HL-60 (cell line): ENCODE measurements around the gene EPSTI1.

Experiments used
- GABPA ChIP-seq: IDR thresholded peaks from 2 replicates; pipeline ENCODE4 v1.6.1; 2012; ENCODE audit warnings: low read depth
- POLR2AphosphoS5 ChIP-seq: IDR thresholded peaks from 2 replicates; pipeline ENCODE4 v1.6.1; 2012; ENCODE audit warnings: low read depth
- SPI1 ChIP-seq: IDR thresholded peaks from 2 replicates; pipeline ENCODE4 v1.6.1; 2012; ENCODE audit warnings: low read depth, mild to moderate bottlenecking, borderline replicate concordance
- TF ChIP-seq, protein P1 (sequence below): IDR thresholded peaks from one replicate; pipeline ENCODE4 v1.5.1; 2011; ENCODE audit warnings: low read length, control low read depth, inconsistent platforms; ENCODE audit not compliant: insufficient read depth
- TF ChIP-seq, protein P2 (sequence below): IDR thresholded peaks from 2 replicates; pipeline ENCODE4 v1.6.1; 2012; ENCODE audit warnings: low read depth; ENCODE audit not compliant: insufficient replicate concordance

DNA sequence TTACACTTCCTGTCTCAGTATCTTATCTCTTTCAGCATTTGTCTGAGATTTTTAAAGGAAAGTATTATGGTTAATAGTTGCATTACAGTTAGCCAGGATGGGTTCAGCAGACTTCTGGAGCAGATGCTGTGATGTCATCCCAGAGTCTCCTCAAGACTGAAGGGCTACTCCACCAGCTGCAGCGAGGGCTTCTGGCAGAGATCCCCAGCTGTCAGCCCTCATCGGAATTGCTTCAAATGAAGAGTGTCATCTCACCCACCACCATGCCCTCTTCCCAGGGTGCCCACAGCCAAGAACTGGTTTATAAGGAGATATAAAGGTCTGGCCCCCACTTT lies 126.3 kb downstream of the EPSTI1 start:
- TF ChIP-seq SPI1 (no peak), POLR2AphosphoS5 (no peak), GABPA (no peak)
- TF ChIP-seq, protein P1, sequence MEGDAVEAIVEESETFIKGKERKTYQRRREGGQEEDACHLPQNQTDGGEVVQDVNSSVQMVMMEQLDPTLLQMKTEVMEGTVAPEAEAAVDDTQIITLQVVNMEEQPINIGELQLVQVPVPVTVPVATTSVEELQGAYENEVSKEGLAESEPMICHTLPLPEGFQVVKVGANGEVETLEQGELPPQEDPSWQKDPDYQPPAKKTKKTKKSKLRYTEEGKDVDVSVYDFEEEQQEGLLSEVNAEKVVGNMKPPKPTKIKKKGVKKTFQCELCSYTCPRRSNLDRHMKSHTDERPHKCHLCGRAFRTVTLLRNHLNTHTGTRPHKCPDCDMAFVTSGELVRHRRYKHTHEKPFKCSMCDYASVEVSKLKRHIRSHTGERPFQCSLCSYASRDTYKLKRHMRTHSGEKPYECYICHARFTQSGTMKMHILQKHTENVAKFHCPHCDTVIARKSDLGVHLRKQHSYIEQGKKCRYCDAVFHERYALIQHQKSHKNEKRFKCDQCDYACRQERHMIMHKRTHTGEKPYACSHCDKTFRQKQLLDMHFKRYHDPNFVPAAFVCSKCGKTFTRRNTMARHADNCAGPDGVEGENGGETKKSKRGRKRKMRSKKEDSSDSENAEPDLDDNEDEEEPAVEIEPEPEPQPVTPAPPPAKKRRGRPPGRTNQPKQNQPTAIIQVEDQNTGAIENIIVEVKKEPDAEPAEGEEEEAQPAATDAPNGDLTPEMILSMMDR, result no peak
- TF ChIP-seq, protein P2, sequence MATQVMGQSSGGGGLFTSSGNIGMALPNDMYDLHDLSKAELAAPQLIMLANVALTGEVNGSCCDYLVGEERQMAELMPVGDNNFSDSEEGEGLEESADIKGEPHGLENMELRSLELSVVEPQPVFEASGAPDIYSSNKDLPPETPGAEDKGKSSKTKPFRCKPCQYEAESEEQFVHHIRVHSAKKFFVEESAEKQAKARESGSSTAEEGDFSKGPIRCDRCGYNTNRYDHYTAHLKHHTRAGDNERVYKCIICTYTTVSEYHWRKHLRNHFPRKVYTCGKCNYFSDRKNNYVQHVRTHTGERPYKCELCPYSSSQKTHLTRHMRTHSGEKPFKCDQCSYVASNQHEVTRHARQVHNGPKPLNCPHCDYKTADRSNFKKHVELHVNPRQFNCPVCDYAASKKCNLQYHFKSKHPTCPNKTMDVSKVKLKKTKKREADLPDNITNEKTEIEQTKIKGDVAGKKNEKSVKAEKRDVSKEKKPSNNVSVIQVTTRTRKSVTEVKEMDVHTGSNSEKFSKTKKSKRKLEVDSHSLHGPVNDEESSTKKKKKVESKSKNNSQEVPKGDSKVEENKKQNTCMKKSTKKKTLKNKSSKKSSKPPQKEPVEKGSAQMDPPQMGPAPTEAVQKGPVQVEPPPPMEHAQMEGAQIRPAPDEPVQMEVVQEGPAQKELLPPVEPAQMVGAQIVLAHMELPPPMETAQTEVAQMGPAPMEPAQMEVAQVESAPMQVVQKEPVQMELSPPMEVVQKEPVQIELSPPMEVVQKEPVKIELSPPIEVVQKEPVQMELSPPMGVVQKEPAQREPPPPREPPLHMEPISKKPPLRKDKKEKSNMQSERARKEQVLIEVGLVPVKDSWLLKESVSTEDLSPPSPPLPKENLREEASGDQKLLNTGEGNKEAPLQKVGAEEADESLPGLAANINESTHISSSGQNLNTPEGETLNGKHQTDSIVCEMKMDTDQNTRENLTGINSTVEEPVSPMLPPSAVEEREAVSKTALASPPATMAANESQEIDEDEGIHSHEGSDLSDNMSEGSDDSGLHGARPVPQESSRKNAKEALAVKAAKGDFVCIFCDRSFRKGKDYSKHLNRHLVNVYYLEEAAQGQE, result no peak
